Posterior vena cava (tissue), 2 donors: Measurements from ENCODE around the gene SLC22A4. TPM values are rescaled to one million over a fixed set of nuclear protein-coding genes. Genes with fewer than 3 reads are reported as not detected.

Experiments used
- DNase-seq: peaks from one replicate; pipeline ENCODE4 v3.0.0-alpha.2; 2020; ENCODE audit warnings: low spot score
- intact Hi-C, 2 donors: fragments of 100-400 bp; cut with DNase I; formaldehyde crosslinking; loops; one replicate each; pipeline versions ENCODE4 v1.14.1 to v1.14.2; 2022 to 2023
- total RNA-seq, 2 donors: library from RNA; stranded (reverse); fragmentation: NEBNext Ultra II Directional; extraction: Animal tissue kit (Norgen Biotek cat#: 25700); gene quantifications; one replicate each; pipeline ENCODE4 v1.2.1, GENCODE V29; 2021
- donor health status: DM: yes; HTN: yes; CAD: no.
- donor health status: DM: yes; HTN: yes; CAD: no.

The SLC22A4 gene
- total RNA-seq, 2 donors from 2014 or later, result 2.5 to 3.1 TPM

GRCh38 chr5:132261881-132262845 lies 32.0 kb upstream of the SLC22A4 start:
- intact Hi-C loops, result no loop called here
- no peak for DNase-seq

GRCh38 chr5:132262882-132263547 lies 31.2 kb upstream of the SLC22A4 start:
- no peak for DNase-seq
- intact Hi-C loops, result no loop called here

- DNase-seq, result peak; percentile 94
- intact Hi-C loops, result no loop called here
Measured at GRCh38 chr5:132263548-132264261, 30.5 kb upstream of the SLC22A4 start.

- intact Hi-C loops, result loop anchor here in 1 of 2 donors (1.0 kb wide), 1 partner anchor 15 kb away; no protein-coding TSS in a partner anchor
- no peak for DNase-seq
Measured at GRCh38 chr5:132264546-132265335, 29.5 kb upstream of the SLC22A4 start.

GRCh38 chr5:132265336-132266030 lies 28.7 kb upstream of the SLC22A4 start:
- intact Hi-C loops, result loop anchor here in 1 of 2 donors (1.0 kb wide), 1 partner anchor 16 kb away; no protein-coding TSS in a partner anchor
- DNase-seq, result peak; percentile 89

- intact Hi-C loops, result no loop called here
- no peak for DNase-seq
Measured at GRCh38 chr5:132266031-132266835, 28.0 kb upstream of the SLC22A4 start.

- no peak for DNase-seq
- intact Hi-C loops, result no loop called here
Measured at GRCh38 chr5:132266836-132267160, 27.4 kb upstream of the SLC22A4 start.

- DNase-seq, result no peak
- intact Hi-C loops, result no loop called here
Measured at GRCh38 chr5:132267166-132267739, 26.9 kb upstream of the SLC22A4 start.

GRCh38 chr5:132267931-132268768 lies 26.0 kb upstream of the SLC22A4 start:
- intact Hi-C loops, result no loop called here
- DNase-seq, result no peak

- intact Hi-C loops, result no loop called here
- no peak for DNase-seq
Measured at GRCh38 chr5:132268769-132269551, 25.2 kb upstream of the SLC22A4 start.

GRCh38 chr5:132269635-132270334 lies 24.4 kb upstream of the SLC22A4 start:
- DNase-seq, result no peak
- intact Hi-C loops, result no loop called here

GRCh38 chr5:132270335-132270665 lies 23.9 kb upstream of the SLC22A4 start:
- intact Hi-C loops, result no loop called here
- DNase-seq, result no peak

- intact Hi-C loops, result no loop called here
- no peak for DNase-seq
Measured at GRCh38 chr5:132270706-132271105, 23.5 kb upstream of the SLC22A4 start.

GRCh38 chr5:132271251-132272246 lies 22.6 kb upstream of the SLC22A4 start:
- DNase-seq, result no peak
- intact Hi-C loops, result no loop called here
